ENCODE data around the gene PIP5KL1. TPM values are rescaled to one million over a fixed set of nuclear protein-coding genes. Genes with fewer than 3 reads are reported as not detected.

PIP5KL1 gene
- total RNA-seq, 6 experiments from 2014 or later, result 0.58 to 0.81 (median 0.70) TPM; not detected in 3

DNA sequence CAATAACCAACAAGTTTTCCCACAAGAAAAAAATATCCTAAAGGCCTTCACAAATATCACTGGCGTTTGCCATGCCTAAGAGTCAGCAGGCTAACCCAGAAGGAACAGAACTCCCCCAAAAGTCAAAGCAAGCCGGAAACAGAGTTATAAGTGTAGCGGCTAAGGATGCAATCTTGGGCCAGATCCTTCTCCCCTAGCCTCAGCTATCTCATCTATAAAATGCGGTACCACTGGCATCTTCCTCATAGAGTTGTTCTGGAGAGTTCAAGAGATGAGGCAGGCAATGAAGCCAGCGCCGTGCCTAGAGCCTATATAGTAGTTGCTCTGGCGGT lies 6.4 kb upstream of the PIP5KL1 start:
- Histone ChIP-seq H3K36me3 (peaks cover 0 to 6% (median 1%) of the 10 kb centered on the region in 4 donors), H3K9me3 (no peaks in the 10 kb centered on the region), H3K27me3 (no peaks in the 10 kb centered on the region), H3K4me1 (peaks cover 0 to 8% (median 3%) of the 10 kb centered on the region in 4 donors), H3K4me3 (peak overlapping the region; percentile 64 to 89 (median 70)), H3K27ac (no peak overlapping the region)
- intact Hi-C loops (cut with DNase I), result no loop called here
- TF ChIP-seq CTCF (IDR thresholded peaks at IDR 0.05), result no peak
- TF ChIP-seq POLR2A (IDR thresholded peaks at IDR 0.05), result no peak
- ATAC-seq (no peak), DNase-seq (no peak)
- WGBS (ENCODE audit: insufficient coverage, low coverage, low lambda C conversion rate, missing lambda C conversion rate), result 13% methylated on average over 7 of the region's 7 CpGs

GRCh38 chr9:127936347-127936852 lies 5.8 kb upstream of the PIP5KL1 start:
- ATAC-seq (no peak), DNase-seq (no peak)
- Histone ChIP-seq H3K9me3 (no peaks in the 10 kb centered on the region), H3K27me3 (no peaks in the 10 kb centered on the region), H3K27ac (no peak overlapping the region), H3K36me3 (peaks cover 0 to 2% (median 0%) of the 10 kb centered on the region in 4 donors), H3K4me1 (peaks cover 0 to 8% (median 3%) of the 10 kb centered on the region in 4 donors), H3K4me3 (peak overlapping the region in 1 of 3 donors; percentile 70)
- intact Hi-C loops (cut with DNase I), result no loop called here
- 83% methylated on average over 9 of the region's 14 CpGs for WGBS (ENCODE audit: insufficient coverage, low coverage, low lambda C conversion rate, missing lambda C conversion rate)
- TF ChIP-seq POLR2A (IDR thresholded peaks at IDR 0.05) (no peak), CTCF (IDR thresholded peaks at IDR 0.05) (no peak)

GRCh38 chr9:127935765-127936221 lies 5.2 kb upstream of the PIP5KL1 start:
- no peaks in the 10 kb centered on the region for H3K27me3 ChIP-seq
- no peaks in the 10 kb centered on the region for H3K9me3 ChIP-seq
- ATAC-seq, result no peak
- TF ChIP-seq POLR2A (IDR thresholded peaks at IDR 0.05), result no peak
- no peak for TF ChIP-seq CTCF (IDR thresholded peaks at IDR 0.05)
- no peak overlapping the region for H3K4me3 ChIP-seq
- DNase-seq, result no peak
- 69% methylated on average over 4 of the region's 4 CpGs for WGBS (ENCODE audit: insufficient coverage, low coverage, low lambda C conversion rate, missing lambda C conversion rate)
- no peak overlapping the region for H3K27ac ChIP-seq
- peaks cover 0 to 2% (median 0%) of the 10 kb centered on the region in 4 donors for H3K36me3 ChIP-seq
- peaks cover 0 to 8% (median 3%) of the 10 kb centered on the region in 4 donors for H3K4me1 ChIP-seq
- intact Hi-C loops (cut with DNase I), result no loop called here

- 66% methylated on average over 6 of the region's 11 CpGs for WGBS (ENCODE audit: insufficient coverage, low coverage, low lambda C conversion rate, missing lambda C conversion rate)
- peak in 1 of 3 donors; percentile 17 for DNase-seq
These were observed 4.4 kb upstream of the PIP5KL1 start for GRCh38 chr9:127934986-127935385.

More at GRCh38 chr9:127934986-127935385, 4.4 kb upstream of the PIP5KL1 start:
- H3K27me3 ChIP-seq, result no peaks in the 10 kb centered on the region
- intact Hi-C loops (cut with DNase I), result no loop called here
- no peak for ATAC-seq
- no peak overlapping the region for H3K4me3 ChIP-seq
- H3K27ac ChIP-seq, result no peak overlapping the region
- peaks cover 0 to 12% (median 6%) of the 10 kb centered on the region in 4 donors for H3K4me1 ChIP-seq
- TF ChIP-seq CTCF (IDR thresholded peaks at IDR 0.05) (no peak), POLR2A (IDR thresholded peaks at IDR 0.05) (no peak)
- H3K36me3 ChIP-seq, result no peaks in the 10 kb centered on the region
- H3K9me3 ChIP-seq, result no peaks in the 10 kb centered on the region
